Measurements from ENCODE around the gene RPS6KC1. TPM values are rescaled to one million over a fixed set of nuclear protein-coding genes. Genes with fewer than 3 reads are reported as not detected.
A peak's percentile ranks its signal among the peaks of the same experiment; 100 is the strongest.

Gene RPS6KC1
- total and polyA plus RNA-seq, 2 donors (not counting 3 experiments of a cell fraction or from before 2014, with no cell fraction given): 5.1 to 18.6 TPM

- H3K4me2 ChIP-seq (ENCODE audit: insufficient read depth, low read length): peak overlapping the region; percentile 10
- FAIRE-seq: peak; percentile 4
- H3K27ac ChIP-seq (ENCODE audit: insufficient read depth, low read depth, low read length): no peak overlapping the region
- no peaks in the 10 kb centered on the region for H3K27me3 ChIP-seq (ENCODE audit: control insufficient read depth in 2 of 2, insufficient read depth in 2 of 2, low read length in 2 of 2)
- H3K4me3 ChIP-seq (replicated peaks in 1 of 3; ENCODE audit: insufficient read depth in 1 of 3, low read depth in 1 of 3, low read length in 3 of 3): no peak overlapping the region
- intact Hi-C loops (cut with micrococcal nuclease) (no loop called here), dilution Hi-C loops (cut with MboI; ENCODE audit: extremely low pct_ligation_motif_present, low sequenced_read_pairs) (no loop called here)
- no peak overlapping the region for H2AFZ ChIP-seq (ENCODE audit: low read depth, low read length)
- peaks cover 26% of the 10 kb centered on the region for H3K4me1 ChIP-seq (ENCODE audit: control insufficient read depth, extremely low read depth, insufficient read depth, low read length)
- no peaks in the 10 kb centered on the region for H3K9me1 ChIP-seq (replicated peaks; ENCODE audit: control insufficient read depth, extremely low read depth, insufficient read depth, low read length)
- H3K9me3 ChIP-seq (replicated peaks; ENCODE audit: control insufficient read depth, insufficient read depth, low read length): no peaks in the 10 kb centered on the region
- TF ChIP-seq MAX (IDR thresholded peaks at IDR 0.05; ENCODE audit: insufficient read depth, insufficient read length): no peak
- no peak for TF ChIP-seq FOS (IDR thresholded peaks at IDR 0.05; ENCODE audit: borderline replicate concordance, insufficient read depth, low read length)
- no peak for TF ChIP-seq EZH2 (IDR thresholded peaks at IDR 0.05; ENCODE audit: borderline replicate concordance, low read depth, low read length, severe bottlenecking)
- no peak for TF ChIP-seq MYC (IDR thresholded peaks at IDR 0.05; ENCODE audit: low read depth, low read length)
- TF ChIP-seq JUN (IDR thresholded peaks at IDR 0.05; ENCODE audit: borderline replicate concordance, insufficient read depth, insufficient read length, low read depth): no peak
- no peak for TF ChIP-seq POLR2A (IDR thresholded peaks at IDR 0.05; ENCODE audit: low read depth, low read length)
- BruUV-seq (replicated peaks): no TSS peak
- POLR2A ChIA-PET: no interaction called here
- H4K20me1 ChIP-seq (replicated peaks; ENCODE audit: control insufficient read depth, extremely low read depth, insufficient read depth, low read length): no peaks in the 10 kb centered on the region
- H3K36me3 ChIP-seq (ENCODE audit: control insufficient read depth in 2 of 2, extremely low read depth in 1 of 2, insufficient read depth in 2 of 2, low read length in 2 of 2): no peaks in the 10 kb centered on the region
- DNase-seq (ENCODE audit: low read depth, low spot score): no peak
- peaks cover 3% of the 10 kb centered on the region for H3K79me2 ChIP-seq (ENCODE audit: control insufficient read depth, insufficient read depth, low read length)
- H3K9ac ChIP-seq (replicated peaks; ENCODE audit: extremely low read depth, insufficient read depth, low read length): no peak overlapping the region
- CTCF ChIA-PET: interaction anchor here (0.7 to 1.3 kb wide), 4 partner anchors 12 to 108 kb away, joined by 3 to 4 read pairs (median 4); no protein-coding TSS in a partner anchor
Measured at GRCh38 chr1:213136190-213136917, 85.3 kb downstream of the RPS6KC1 start.

GRCh38 chr1:213138391-213138790 is 87.3 kb downstream of the RPS6KC1 start:
- Histone ChIP-seq H3K36me3 (ENCODE audit: control insufficient read depth in 2 of 2, extremely low read depth in 1 of 2, insufficient read depth in 2 of 2, low read length in 2 of 2) (no peaks in the 10 kb centered on the region), H3K4me3 (replicated peaks in 1 of 3; ENCODE audit: insufficient read depth in 1 of 3, low read depth in 1 of 3, low read length in 3 of 3) (no peak overlapping the region), H3K9me3 (replicated peaks; ENCODE audit: control insufficient read depth, insufficient read depth, low read length) (no peaks in the 10 kb centered on the region), H3K9ac (replicated peaks; ENCODE audit: extremely low read depth, insufficient read depth, low read length) (no peak overlapping the region), H4K20me1 (replicated peaks; ENCODE audit: control insufficient read depth, extremely low read depth, insufficient read depth, low read length) (no peaks in the 10 kb centered on the region), H3K27ac (ENCODE audit: insufficient read depth, low read depth, low read length) (no peak overlapping the region), H3K9me1 (replicated peaks; ENCODE audit: control insufficient read depth, extremely low read depth, insufficient read depth, low read length) (no peaks in the 10 kb centered on the region), H3K27me3 (ENCODE audit: control insufficient read depth in 2 of 2, insufficient read depth in 2 of 2, low read length in 2 of 2) (no peaks in the 10 kb centered on the region), H2AFZ (ENCODE audit: low read depth, low read length) (no peak overlapping the region), H3K4me1 (ENCODE audit: control insufficient read depth, extremely low read depth, insufficient read depth, low read length) (peaks cover 12% of the 10 kb centered on the region), H3K79me2 (ENCODE audit: control insufficient read depth, insufficient read depth, low read length) (peaks cover 6% of the 10 kb centered on the region), H3K4me2 (ENCODE audit: insufficient read depth, low read length) (no peak overlapping the region)
- dilution Hi-C loops (cut with MboI; ENCODE audit: extremely low pct_ligation_motif_present, low sequenced_read_pairs): no loop called here
- ChIA-PET CTCF (no interaction called here), POLR2A (no interaction called here)
- BruUV-seq (replicated peaks): no TSS peak
- intact Hi-C loops (cut with micrococcal nuclease): no loop called here
- no peak for TF ChIP-seq MYC (IDR thresholded peaks at IDR 0.05; ENCODE audit: low read depth, low read length)
- no peak for TF ChIP-seq POLR2A (IDR thresholded peaks at IDR 0.05; ENCODE audit: low read depth, low read length)
- no peak for TF ChIP-seq FOS (IDR thresholded peaks at IDR 0.05; ENCODE audit: borderline replicate concordance, insufficient read depth, low read length)
- TF ChIP-seq CTCF (IDR thresholded peaks at IDR 0.05; ENCODE audit: extremely low read depth in 1 of 2, insufficient read depth in 1 of 2, low read depth in 1 of 2, low read length in 2 of 2): no peak
- no peak for DNase-seq (ENCODE audit: low read depth, low spot score)
- no peak for FAIRE-seq

Data from endothelial cell of umbilical vein (primary cell).